Activated T-cell treated with anti-CD3 and anti-CD28 coated beads, Interleukin-2, amount 50 U/mL, for 1 hour (primary cell): ENCODE results near the gene NES.
A peak's percentile ranks its signal among the peaks of the same experiment; 100 is the strongest.

Source experiments
- DNase-seq: peaks from one replicate; pipeline ENCODE4 v3.0.0-alpha.2; 2020

NES gene

GRCh38 chr1:156677616-156678596, 699 bp upstream of the NES start:
- DNase-seq: peak; percentile 42

GRCh38 chr1:156676114-156676819, 940 bp downstream of the NES start:
- DNase-seq: no peak

- DNase-seq: no peak
Measured at GRCh38 chr1:156675210-156676113, 1.7 kb downstream of the NES start.

GRCh38 chr1:156673387-156674121, 3.7 kb downstream of the NES start:
- no peak for DNase-seq

GRCh38 chr1:156671804-156672203, 5.4 kb downstream of the NES start:
- DNase-seq: no peak

GRCh38 chr1:156670791-156671190, 6.4 kb downstream of the NES start:
- no peak for DNase-seq

GRCh38 chr1:156670359-156670758, 6.8 kb downstream of the NES start:
- DNase-seq: no peak

- no peak for DNase-seq
Measured at GRCh38 chr1:156669794-156670193, 7.4 kb downstream of the NES start.

GRCh38 chr1:156668801-156669637, 8.2 kb downstream of the NES start:
- no peak for DNase-seq

- DNase-seq: no peak
Measured at GRCh38 chr1:156667968-156668709, 9.1 kb downstream of the NES start.

GRCh38 chr1:156667610-156667967, 9.6 kb downstream of the NES start:
- no peak for DNase-seq

- no peak for DNase-seq
Measured at GRCh38 chr1:156666862-156667609, 10.2 kb downstream of the NES start.

GRCh38 chr1:156665539-156665938, 11.7 kb downstream of the NES start:
- no peak for DNase-seq

GRCh38 chr1:156664767-156665411, 12.3 kb downstream of the NES start:
- no peak for DNase-seq

- DNase-seq: no peak
Measured at GRCh38 chr1:156664046-156664766, 13.0 kb downstream of the NES start.

- no peak for DNase-seq
Measured at GRCh38 chr1:156663178-156663577, 14.0 kb downstream of the NES start.

GRCh38 chr1:156662800-156663055, 14.5 kb downstream of the NES start:
- DNase-seq: no peak

GRCh38 chr1:156662005-156662799, 15.0 kb downstream of the NES start:
- DNase-seq: no peak
